NCI-H1436 (cell line): ENCODE data around the gene CYLD.

Experiments
- DNase-seq: peaks from one replicate; lab custom pipeline; 2025; lab: John Stamatoyannopoulos, UW

Gene CYLD

DNA sequence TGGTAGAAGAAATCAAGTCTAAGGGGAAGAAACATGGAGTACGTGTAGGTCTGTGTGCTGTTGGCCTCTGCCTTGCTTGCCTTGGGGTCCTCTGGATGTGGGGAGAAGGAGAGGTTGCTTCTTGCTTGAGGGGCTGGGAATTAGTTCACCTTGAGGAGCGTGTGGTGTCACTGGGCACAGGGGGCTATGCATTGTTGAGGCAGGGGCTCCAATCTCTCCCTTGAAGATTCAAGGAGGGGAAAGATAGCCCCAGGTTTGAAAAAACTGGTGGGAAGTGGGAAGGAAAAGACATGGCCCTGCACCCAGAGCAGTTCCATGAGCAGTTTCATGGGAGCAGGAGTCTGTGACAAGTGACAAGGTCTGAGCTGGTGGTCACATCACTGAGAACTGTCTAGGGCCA is 103.4 kb downstream of the CYLD start:
- no peak for DNase-seq

- no peak for DNase-seq
Observed at GRCh38 chr16:50846511-50846910, 104.6 kb downstream of the CYLD start.

- DNase-seq = no peak
Observed at GRCh38 chr16:50847166-50847565, 105.3 kb downstream of the CYLD start.

GRCh38 chr16:50848755-50849514 is 107.0 kb downstream of the CYLD start:
- no peak for DNase-seq
